Measurements from ENCODE around the gene ATG10.
A peak's percentile ranks its signal among the peaks of the same experiment; 100 is the strongest.

The ATG10 gene

GRCh38 chr5:82152978-82153481 lies 181.2 kb downstream of the ATG10 start:
- no peak overlapping the region for H2AK5ac ChIP-seq (ENCODE audit: low read length)
- no peak overlapping the region for H3K23ac ChIP-seq (ENCODE audit: low read length)
- no peak overlapping the region for H3K4ac ChIP-seq (ENCODE audit: low read depth, low read length)
- H3K79me1 ChIP-seq (ENCODE audit: low read length): no peaks in the 10 kb centered on the region
- no peak overlapping the region for H2BK15ac ChIP-seq (replicated peaks; ENCODE audit: low read depth)
- no peak overlapping the region for H2BK120ac ChIP-seq (ENCODE audit: low read depth, low read length)
- peaks cover 1% of the 10 kb centered on the region for H3K4me1 ChIP-seq (ENCODE audit: control insufficient read depth, low read depth, low read length)
- H3K4me2 ChIP-seq (ENCODE audit: low read length): no peak overlapping the region
- no peaks in the 10 kb centered on the region for H3K79me2 ChIP-seq (ENCODE audit: control insufficient read depth, insufficient read depth, low read length)
- H3K4me3 ChIP-seq (ENCODE audit: low read length): no peak overlapping the region
- H3K27ac ChIP-seq (ENCODE audit: low read depth, low read length): no peak overlapping the region
- H4K5ac ChIP-seq (ENCODE audit: low read length): no peak overlapping the region
- H4K8ac ChIP-seq (ENCODE audit: low read depth, low read length): no peak overlapping the region
- H3K18ac ChIP-seq (ENCODE audit: low read length): no peak overlapping the region
- no CpG with 5 or more reads among the region's 4 CpGs for WGBS (ENCODE audit: extremely low coverage, insufficient coverage, low lambda C conversion rate)
- H2BK5ac ChIP-seq (ENCODE audit: low read length): no peak overlapping the region
- no peak for DNase-seq
- no peak overlapping the region for H3K9ac ChIP-seq (ENCODE audit: low read length)
- H3K56ac ChIP-seq (ENCODE audit: low read length): no peak overlapping the region
- H3K27me3 ChIP-seq (ENCODE audit: insufficient read depth, low read length, poor library complexity): no peaks in the 10 kb centered on the region
- H3K36me3 ChIP-seq (ENCODE audit: control insufficient read depth, insufficient read depth, low read length): no peaks in the 10 kb centered on the region

- Histone ChIP-seq H3K4me1 (ENCODE audit: control insufficient read depth, low read depth, low read length) (peaks cover 1% of the 10 kb centered on the region), H4K5ac (ENCODE audit: low read length) (no peak overlapping the region), H3K18ac (ENCODE audit: low read length) (no peak overlapping the region), H2BK120ac (ENCODE audit: low read depth, low read length) (no peak overlapping the region), H3K27me3 (ENCODE audit: insufficient read depth, low read length, poor library complexity) (no peaks in the 10 kb centered on the region), H3K4me3 (ENCODE audit: low read length) (no peak overlapping the region), H3K56ac (ENCODE audit: low read length) (no peak overlapping the region), H3K4me2 (ENCODE audit: low read length) (no peak overlapping the region), H2BK15ac (replicated peaks; ENCODE audit: low read depth) (no peak overlapping the region), H3K4ac (ENCODE audit: low read depth, low read length) (no peak overlapping the region), H2AK5ac (ENCODE audit: low read length) (no peak overlapping the region), H2BK5ac (ENCODE audit: low read length) (no peak overlapping the region), H3K9ac (ENCODE audit: low read length) (no peak overlapping the region), H4K8ac (ENCODE audit: low read depth, low read length) (no peak overlapping the region), H3K79me1 (ENCODE audit: low read length) (no peaks in the 10 kb centered on the region), H3K79me2 (ENCODE audit: control insufficient read depth, insufficient read depth, low read length) (no peaks in the 10 kb centered on the region), H3K27ac (ENCODE audit: low read depth, low read length) (no peak overlapping the region), H3K36me3 (ENCODE audit: control insufficient read depth, insufficient read depth, low read length) (no peaks in the 10 kb centered on the region), H3K23ac (ENCODE audit: low read length) (no peak overlapping the region)
- no CpG with 5 or more reads among the region's 1 CpG for WGBS (ENCODE audit: extremely low coverage, insufficient coverage, low lambda C conversion rate)
- DNase-seq: no peak
These were observed 183.0 kb downstream of the ATG10 start for GRCh38 chr5:82154776-82155175.

GRCh38 chr5:82155305-82155704 lies 183.5 kb downstream of the ATG10 start:
- Histone ChIP-seq H2BK5ac (ENCODE audit: low read length) (no peak overlapping the region), H4K8ac (ENCODE audit: low read depth, low read length) (no peak overlapping the region), H2AK5ac (ENCODE audit: low read length) (no peak overlapping the region), H3K56ac (ENCODE audit: low read length) (no peak overlapping the region), H2BK15ac (replicated peaks; ENCODE audit: low read depth) (no peak overlapping the region), H3K4ac (ENCODE audit: low read depth, low read length) (no peak overlapping the region), H3K23ac (ENCODE audit: low read length) (no peak overlapping the region), H2BK120ac (ENCODE audit: low read depth, low read length) (no peak overlapping the region), H3K79me1 (ENCODE audit: low read length) (no peaks in the 10 kb centered on the region), H3K9ac (ENCODE audit: low read length) (no peak overlapping the region), H3K4me1 (ENCODE audit: control insufficient read depth, low read depth, low read length) (peaks cover 1% of the 10 kb centered on the region), H3K18ac (ENCODE audit: low read length) (no peak overlapping the region), H3K4me3 (ENCODE audit: low read length) (no peak overlapping the region), H3K36me3 (ENCODE audit: control insufficient read depth, insufficient read depth, low read length) (no peaks in the 10 kb centered on the region), H3K4me2 (ENCODE audit: low read length) (no peak overlapping the region), H3K27me3 (ENCODE audit: insufficient read depth, low read length, poor library complexity) (no peaks in the 10 kb centered on the region), H4K5ac (ENCODE audit: low read length) (no peak overlapping the region), H3K27ac (ENCODE audit: low read depth, low read length) (no peak overlapping the region), H3K79me2 (ENCODE audit: control insufficient read depth, insufficient read depth, low read length) (no peaks in the 10 kb centered on the region)
- DNase-seq: no peak
- no CpG with 5 or more reads among the region's 1 CpG for WGBS (ENCODE audit: extremely low coverage, insufficient coverage, low lambda C conversion rate)

GRCh38 chr5:82156874-82157273 lies 185.1 kb downstream of the ATG10 start:
- Histone ChIP-seq H2BK15ac (replicated peaks; ENCODE audit: low read depth) (no peak overlapping the region), H2BK5ac (ENCODE audit: low read length) (no peak overlapping the region), H3K27me3 (ENCODE audit: insufficient read depth, low read length, poor library complexity) (no peaks in the 10 kb centered on the region), H3K4me2 (ENCODE audit: low read length) (no peak overlapping the region), H3K4ac (ENCODE audit: low read depth, low read length) (no peak overlapping the region), H3K27ac (ENCODE audit: low read depth, low read length) (no peak overlapping the region), H3K36me3 (ENCODE audit: control insufficient read depth, insufficient read depth, low read length) (no peaks in the 10 kb centered on the region), H4K8ac (ENCODE audit: low read depth, low read length) (no peak overlapping the region), H3K18ac (ENCODE audit: low read length) (peak overlapping the region; percentile 7), H3K4me3 (ENCODE audit: low read length) (no peak overlapping the region), H3K9ac (ENCODE audit: low read length) (no peak overlapping the region), H3K79me1 (ENCODE audit: low read length) (no peaks in the 10 kb centered on the region), H3K23ac (ENCODE audit: low read length) (no peak overlapping the region), H4K5ac (ENCODE audit: low read length) (no peak overlapping the region), H3K4me1 (ENCODE audit: control insufficient read depth, low read depth, low read length) (no peaks in the 10 kb centered on the region), H2AK5ac (ENCODE audit: low read length) (no peak overlapping the region), H3K79me2 (ENCODE audit: control insufficient read depth, insufficient read depth, low read length) (no peaks in the 10 kb centered on the region), H2BK120ac (ENCODE audit: low read depth, low read length) (no peak overlapping the region), H3K56ac (ENCODE audit: low read length) (no peak overlapping the region)
- DNase-seq: no peak
- WGBS (ENCODE audit: extremely low coverage, insufficient coverage, low lambda C conversion rate): no CpG with 5 or more reads among the region's 4 CpGs

GRCh38 chr5:82158755-82159413 lies 187.1 kb downstream of the ATG10 start:
- Histone ChIP-seq H3K4ac (ENCODE audit: low read depth, low read length) (no peak overlapping the region), H2BK5ac (ENCODE audit: low read length) (no peak overlapping the region), H4K5ac (ENCODE audit: low read length) (no peak overlapping the region), H3K9ac (ENCODE audit: low read length) (no peak overlapping the region), H2AK5ac (ENCODE audit: low read length) (no peak overlapping the region), H2BK15ac (replicated peaks; ENCODE audit: low read depth) (no peak overlapping the region), H3K18ac (ENCODE audit: low read length) (no peak overlapping the region), H3K4me3 (ENCODE audit: low read length) (no peak overlapping the region), H3K27me3 (ENCODE audit: insufficient read depth, low read length, poor library complexity) (no peaks in the 10 kb centered on the region), H4K8ac (ENCODE audit: low read depth, low read length) (no peak overlapping the region), H3K36me3 (ENCODE audit: control insufficient read depth, insufficient read depth, low read length) (no peaks in the 10 kb centered on the region), H3K79me1 (ENCODE audit: low read length) (no peaks in the 10 kb centered on the region), H3K4me2 (ENCODE audit: low read length) (no peak overlapping the region), H3K4me1 (ENCODE audit: control insufficient read depth, low read depth, low read length) (no peaks in the 10 kb centered on the region), H3K23ac (ENCODE audit: low read length) (no peak overlapping the region), H3K56ac (ENCODE audit: low read length) (no peak overlapping the region), H3K79me2 (ENCODE audit: control insufficient read depth, insufficient read depth, low read length) (no peaks in the 10 kb centered on the region), H3K27ac (ENCODE audit: low read depth, low read length) (no peak overlapping the region), H2BK120ac (ENCODE audit: low read depth, low read length) (no peak overlapping the region)
- DNase-seq: no peak
- WGBS (ENCODE audit: extremely low coverage, insufficient coverage, low lambda C conversion rate): no CpG with 5 or more reads among the region's 3 CpGs

GRCh38 chr5:82160948-82161347 lies 189.1 kb downstream of the ATG10 start:
- no peak overlapping the region for H2AK5ac ChIP-seq (ENCODE audit: low read length)
- H3K56ac ChIP-seq (ENCODE audit: low read length): no peak overlapping the region
- no peak overlapping the region for H4K8ac ChIP-seq (ENCODE audit: low read depth, low read length)
- H3K23ac ChIP-seq (ENCODE audit: low read length): no peak overlapping the region
- no peak overlapping the region for H3K4me2 ChIP-seq (ENCODE audit: low read length)
- H3K79me2 ChIP-seq (ENCODE audit: control insufficient read depth, insufficient read depth, low read length): no peaks in the 10 kb centered on the region
- no peaks in the 10 kb centered on the region for H3K27me3 ChIP-seq (ENCODE audit: insufficient read depth, low read length, poor library complexity)
- no peak overlapping the region for H4K5ac ChIP-seq (ENCODE audit: low read length)
- H3K9ac ChIP-seq (ENCODE audit: low read length): no peak overlapping the region
- H3K27ac ChIP-seq (ENCODE audit: low read depth, low read length): no peak overlapping the region
- no peak overlapping the region for H3K18ac ChIP-seq (ENCODE audit: low read length)
- DNase-seq: no peak
- H3K4me3 ChIP-seq (ENCODE audit: low read length): no peak overlapping the region
- H2BK120ac ChIP-seq (ENCODE audit: low read depth, low read length): no peak overlapping the region
- no peaks in the 10 kb centered on the region for H3K36me3 ChIP-seq (ENCODE audit: control insufficient read depth, insufficient read depth, low read length)
- no peak overlapping the region for H2BK5ac ChIP-seq (ENCODE audit: low read length)
- no peaks in the 10 kb centered on the region for H3K4me1 ChIP-seq (ENCODE audit: control insufficient read depth, low read depth, low read length)
- no peak overlapping the region for H3K4ac ChIP-seq (ENCODE audit: low read depth, low read length)
- no peaks in the 10 kb centered on the region for H3K79me1 ChIP-seq (ENCODE audit: low read length)
- H2BK15ac ChIP-seq (replicated peaks; ENCODE audit: low read depth): no peak overlapping the region
